ENCODE results near the gene DENND2C. TPM values are rescaled to one million over a fixed set of nuclear protein-coding genes. Genes with fewer than 3 reads are reported as not detected.

DENND2C gene
- total RNA-seq, 4 donors from 2014 or later, result 33.6 to 60.9 (median 53.6) TPM

- Histone ChIP-seq H3K4me1 (no peaks in the 10 kb centered on the region), H3K27ac (no peak overlapping the region), H3K36me3 (peaks cover 34% of the 10 kb centered on the region), H3K9me3 (no peaks in the 10 kb centered on the region), H3K4me3 (no peak overlapping the region), H3K27me3 (no peaks in the 10 kb centered on the region)
- TF ChIP-seq EP300 (IDR thresholded peaks at IDR 0.05) (no peak), POLR2A (IDR thresholded peaks at IDR 0.05) (no peak), CTCF (IDR thresholded peaks at IDR 0.05) (no peak), POLR2AphosphoS5 (IDR thresholded peaks at IDR 0.05) (no peak)
- DNase-seq (ENCODE audit: low spot score in 2 of 2), result no peak
- 94% methylated on average over 2 of the region's 2 CpGs for WGBS
These were observed 81.6 kb downstream of the DENND2C start for GRCh38 chr1:114588196-114588689.

GRCh38 chr1:114587203-114587991 lies 82.5 kb downstream of the DENND2C start:
- H3K9me3 ChIP-seq, result no peaks in the 10 kb centered on the region
- H3K4me3 ChIP-seq, result no peak overlapping the region
- peaks cover 27% of the 10 kb centered on the region for H3K36me3 ChIP-seq
- no peak for TF ChIP-seq CTCF (IDR thresholded peaks at IDR 0.05)
- no peak for TF ChIP-seq EP300 (IDR thresholded peaks at IDR 0.05)
- no peak for TF ChIP-seq POLR2AphosphoS5 (IDR thresholded peaks at IDR 0.05)
- TF ChIP-seq POLR2A (IDR thresholded peaks at IDR 0.05), result no peak
- no peaks in the 10 kb centered on the region for H3K27me3 ChIP-seq
- no peak for DNase-seq (ENCODE audit: low spot score in 2 of 2)
- H3K27ac ChIP-seq, result no peak overlapping the region
- peaks cover 1% of the 10 kb centered on the region for H3K4me1 ChIP-seq
- WGBS, result 96% methylated on average over 15 of the region's 16 CpGs

- no peaks in the 10 kb centered on the region for H3K9me3 ChIP-seq
- no peak overlapping the region for H3K4me3 ChIP-seq
- DNase-seq (ENCODE audit: low spot score in 2 of 2), result no peak
- H3K27me3 ChIP-seq, result no peaks in the 10 kb centered on the region
- peaks cover 8% of the 10 kb centered on the region for H3K4me1 ChIP-seq
- WGBS, result 93% methylated on average over 5 of the region's 5 CpGs
- peaks cover 20% of the 10 kb centered on the region for H3K36me3 ChIP-seq
- TF ChIP-seq POLR2AphosphoS5 (IDR thresholded peaks at IDR 0.05), result no peak
- no peak for TF ChIP-seq POLR2A (IDR thresholded peaks at IDR 0.05)
- TF ChIP-seq EP300 (IDR thresholded peaks at IDR 0.05), result no peak
- TF ChIP-seq CTCF (IDR thresholded peaks at IDR 0.05), result no peak
- H3K27ac ChIP-seq, result no peak overlapping the region
These were observed 83.3 kb downstream of the DENND2C start for GRCh38 chr1:114586513-114587047.

GRCh38 chr1:114585231-114585630 lies 84.6 kb downstream of the DENND2C start:
- Histone ChIP-seq H3K4me3 (no peak overlapping the region), H3K36me3 (peaks cover 13% of the 10 kb centered on the region), H3K9me3 (no peaks in the 10 kb centered on the region), H3K27ac (no peak overlapping the region), H3K4me1 (peaks cover 15% of the 10 kb centered on the region), H3K27me3 (no peaks in the 10 kb centered on the region)
- TF ChIP-seq CTCF (IDR thresholded peaks at IDR 0.05), result no peak
- WGBS, result 84% methylated on average over 1 of the region's 1 CpG
- DNase-seq (ENCODE audit: low spot score in 2 of 2), result no peak
